HepG2 (cell line): ENCODE measurements around the gene MILR1. TPM values are rescaled to one million over a fixed set of nuclear protein-coding genes. Genes with fewer than 3 reads are reported as not detected.

ENCODE experiments used
- ATAC-seq: fragments of 200-7000 bp; cut with Tn5 transposase; 3 replicates; pipeline ENCODE4 v1.9.1; 2020; ENCODE audit warnings: mild to moderate bottlenecking, moderate library complexity
- BruUV-seq: library from RNA; stranded (reverse); fragments of 400-500 nt; replicated peaks from 2 replicates; lab custom pipeline; 2021; lab: Mats Ljungman, UMichigan
- CTCF ChIA-PET: fragments of 300-600 bp; formaldehyde crosslinking; extraction: SDS; loops from one replicate; lab custom pipeline; 2021; ENCODE audit warnings: low total read pairs, inconsistent platforms, low intra/inter-chr PET ratio; lab: Yijun Ruan, JAX
- POLR2A ChIA-PET: fragments of 350-600 bp; sonication (Branson Sonifier 250); formaldehyde crosslinking; loops from one replicate; lab custom pipeline; 2020; ENCODE audit warnings: antibody characterized with exemption, inconsistent platforms; lab: Yijun Ruan, JAX
- DNase-seq: peaks from one replicate; pipeline ENCODE4 v3.0.0-alpha.2; 2015; ENCODE audit warnings: low spot score
- FAIRE-seq: peaks from 3 replicates; lab custom pipeline; 2011; peaks lifted over from hg19 to GRCh38; lab: Jason Lieb, UNC
- H2AFZ ChIP-seq: one replicate; pipeline ENCODE4 v1.6.1; 2011; ENCODE audit warnings: low read length, inconsistent platforms
- H3K27ac ChIP-seq: fragments of 300-600 bp; 3 replicates; pipeline ENCODE4 v1.8.0; 2011; ENCODE audit warnings: mixed run types, mild to moderate bottlenecking, mixed read lengths, low read length, inconsistent platforms; ENCODE audit not compliant: insufficient read depth; ENCODE audit errors: extremely low read length
- H3K27me3 ChIP-seq, 2 experiments: fragments of 200-600 bp in 1 of 2; 2 replicates in 1 of 2; 3 replicates in 1 of 2; pipeline versions ENCODE4 v1.6.0 to v1.8.0; 2011; ENCODE audit warnings: low read length in 2 of 2, mild to moderate bottlenecking in 2 of 2, moderate library complexity in 2 of 2, inconsistent platforms in 1 of 2; ENCODE audit not compliant: insufficient read depth in 2 of 2, control insufficient read depth in 1 of 2
- H3K36me3 ChIP-seq, 2 experiments: fragments of 200-600 bp in 1 of 2; replicated peaks in 1 of 2; 2 replicates in 1 of 2; 3 replicates in 1 of 2; pipeline versions ENCODE4 v1.5.1 to v1.8.0; 2011; ENCODE audit warnings: low read length in 2 of 2, inconsistent platforms in 1 of 2; ENCODE audit not compliant: insufficient read depth in 2 of 2, control insufficient read depth in 1 of 2
- H3K4me1 ChIP-seq: 2 replicates; pipeline ENCODE4 v1.5.1; 2012; ENCODE audit warnings: low read length, inconsistent platforms; ENCODE audit not compliant: insufficient read depth
- H3K4me2 ChIP-seq: 2 replicates; pipeline ENCODE4 v1.6.0; 2011; ENCODE audit warnings: low read depth, low read length, inconsistent platforms
- H3K4me3 ChIP-seq, 3 experiments: fragments of 200-600 bp in 1 of 3; sonication (generic), shearing (Covaris generic) in 1 of 3; replicated peaks in 1 of 3; 2 replicates each; pipeline ENCODE4 v1.5.1; 2011 to 2016; ENCODE audit warnings: low read length in 3 of 3, inconsistent platforms in 2 of 3, low read depth in 2 of 3, mild to moderate bottlenecking in 2 of 3, control low read depth in 1 of 3, mixed read lengths in 1 of 3; ENCODE audit not compliant: insufficient read depth in 1 of 3
- H3K79me2 ChIP-seq: one replicate; pipeline ENCODE4 v1.6.1; 2011; ENCODE audit warnings: low read length, inconsistent platforms; ENCODE audit not compliant: insufficient read depth
- H3K9ac ChIP-seq: 2 replicates; pipeline ENCODE4 v1.6.0; 2011; ENCODE audit warnings: mild to moderate bottlenecking, low read depth, low read length, inconsistent platforms; ENCODE audit not compliant: insufficient read depth
- H3K9me3 ChIP-seq: 2 replicates; pipeline ENCODE4 v1.5.1; 2012; ENCODE audit warnings: mild to moderate bottlenecking, low read length
- H4K20me1 ChIP-seq: 2 replicates; pipeline ENCODE4 v1.6.0; 2011; ENCODE audit warnings: inconsistent platforms, mild to moderate bottlenecking, low read length, moderate library complexity; ENCODE audit not compliant: insufficient read depth
- HNRNPK ChIP-seq: fragments of 200-400 bp; formaldehyde crosslinking; IDR thresholded peaks from 2 replicates; pipeline ENCODE4 v1.6.1; 2018; ENCODE audit warnings: low read length, low read depth, moderate library complexity, mild to moderate bottlenecking; ENCODE audit not compliant: poor library complexity, severe bottlenecking
- KDM5B ChIP-seq: sonication (generic); formaldehyde crosslinking; IDR thresholded peaks from 2 replicates; pipeline ENCODE4 v1.4.0; 2020; ENCODE audit warnings: missing genetic modification reagents, mild to moderate bottlenecking, borderline replicate concordance
- LCORL ChIP-seq, 2 experiments: fragments of 450-650 bp in 1 of 2; sonication (generic) in 1 of 2; formaldehyde crosslinking in 1 of 2; IDR thresholded peaks; 2 replicates each; pipeline versions ENCODE4 v1.5.0 to v1.6.1; 2017 to 2020; ENCODE audit warnings: antibody characterized with exemption in 1 of 2, missing genetic modification reagents in 1 of 2
- REPIN1 ChIP-seq: sonication (generic); formaldehyde crosslinking; IDR thresholded peaks from 2 replicates; pipeline ENCODE4 v1.8.0; 2022; ENCODE audit warnings: missing genetic modification reagents, low read depth, mild to moderate bottlenecking, borderline replicate concordance
- SMC3 ChIP-seq: IDR thresholded peaks from 2 replicates; pipeline ENCODE4 v1.6.1; 2011; ENCODE audit warnings: low read length, improper control_type of control experiment
- ZBTB7B ChIP-seq: sonication (generic); formaldehyde crosslinking; IDR thresholded peaks from 2 replicates; pipeline ENCODE4 v1.4.0; 2020; ENCODE audit warnings: missing genetic modification reagents
- ZEB1 ChIP-seq: IDR thresholded peaks from 2 replicates; pipeline ENCODE4 v1.6.1; 2012; ENCODE audit warnings: mild to moderate bottlenecking, low read depth, inconsistent platforms; ENCODE audit not compliant: insufficient replicate concordance
- ZMYM4 ChIP-seq: sonication (generic); formaldehyde crosslinking; IDR thresholded peaks from 2 replicates; pipeline ENCODE4 v1.8.1; 2023; ENCODE audit warnings: mild to moderate bottlenecking, missing genetic modification reagents
- ZNF224 ChIP-seq: sonication (generic); formaldehyde crosslinking; IDR thresholded peaks from 2 replicates; pipeline ENCODE4 v1.5.0; 2020; ENCODE audit warnings: mild to moderate bottlenecking, missing genetic modification reagents
- ZNF263 ChIP-seq: sonication (generic); formaldehyde crosslinking; IDR thresholded peaks from 2 replicates; pipeline ENCODE4 v1.4.0; 2020; ENCODE audit warnings: missing genetic modification reagents
- ZNF619 ChIP-seq: sonication (generic); formaldehyde crosslinking; IDR thresholded peaks from 2 replicates; pipeline ENCODE4 v1.4.0; 2020; ENCODE audit warnings: mild to moderate bottlenecking, missing genetic modification reagents
- WGBS: methylation state at CpG from one replicate; pipeline ENCODE4 v1.1.6; 2017; ENCODE audit warnings: low lambda C conversion rate; 5-methylcytosine and 5-hydroxymethylcytosine counted together
- in situ Hi-C: cut with HindIII; loops from 2 replicates; pipeline ENCODE4 v1.10.0; 2017; ENCODE audit warnings: low pct_unique_long_range_greater_than_20kb; ENCODE audit not compliant: extremely low pct_ligation_motif_present
- intact Hi-C: fragments of 100-400 bp; cut with micrococcal nuclease; formaldehyde crosslinking; loops from one replicate; pipeline ENCODE4 v1.10.0; 2022; ENCODE audit not compliant: unreplicated experiment
- polyA plus RNA-seq, 8 experiments: library from polyadenylated mRNA; depleted of rRNA in 3 of 8; stranded (reverse) in 7 of 8; unstranded in 1 of 8; fragments of >200 nt; fragmentation: Illumina TruSeq in 4 of 8; extraction: Trizol in 4 of 8; gene quantifications; 2 replicates each; pipeline versions ENCODE4 v1.2.1 to v1.2.3, GENCODE V29; 2011 to 2016; ENCODE audit warnings: low read depth in 4 of 8, missing spikeins in 1 of 8, mixed read lengths in 1 of 8; ENCODE audit not compliant: insufficient read depth in 1 of 8
- total RNA-seq, 5 experiments: library from RNA; depleted of rRNA; stranded (reverse); fragments of >200 nt; fragmentation: Illumina TruSeq; extraction: Trizol; gene quantifications; 2 replicates each; pipeline ENCODE4 v1.2.3, GENCODE V29; 2016; ENCODE audit warnings: low read depth in 1 of 5
- TF ChIP-seq, protein P1 (sequence below): sonication (generic); formaldehyde crosslinking; IDR thresholded peaks from 2 replicates; pipeline ENCODE4 v1.5.1; 2020; ENCODE audit warnings: missing genetic modification reagents, mild to moderate bottlenecking, borderline replicate concordance
- TF ChIP-seq, protein P2 (sequence below): sonication (generic); formaldehyde crosslinking; IDR thresholded peaks from 2 replicates; pipeline ENCODE4 v1.4.0; 2020; ENCODE audit warnings: mild to moderate bottlenecking, missing genetic modification reagents
- TF ChIP-seq, protein P3 (sequence below): IDR thresholded peaks from 2 replicates; pipeline ENCODE4 v1.6.1; 2016

MILR1 gene
- total and polyA plus RNA-seq, 2 of the 13 experiments (the other 11 are each of a cell fraction or from before 2014, with no cell fraction given) = 0.27 to 1.7 TPM

DNA sequence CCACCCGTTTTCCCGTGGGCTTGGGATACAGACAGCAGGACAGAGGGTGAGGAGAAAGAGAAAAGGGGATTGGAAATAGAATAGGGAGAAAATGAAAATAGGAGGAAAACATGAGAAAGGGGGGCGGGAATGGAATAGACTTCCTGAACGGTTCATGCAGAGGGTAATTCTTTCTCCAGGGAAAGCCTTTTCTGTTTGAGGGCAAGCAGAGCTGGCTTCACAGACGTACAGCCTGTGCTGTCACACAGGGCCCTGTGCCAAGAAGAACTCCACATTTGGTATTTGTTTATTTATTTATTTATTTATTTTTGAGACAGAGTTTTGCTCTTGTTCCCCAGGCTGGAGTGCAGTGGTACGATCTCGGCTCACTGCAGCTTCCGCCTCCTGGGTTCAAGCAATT is 12.0 kb downstream of the MILR1 start:
- DNase-seq = no peak
- Histone ChIP-seq H3K36me3 (no peaks in the 10 kb centered on the region), H3K79me2 (no peaks in the 10 kb centered on the region), H3K4me3 (no peak overlapping the region), H3K9ac (no peak overlapping the region), H3K9me3 (no peaks in the 10 kb centered on the region), H4K20me1 (no peaks in the 10 kb centered on the region), H2AFZ (no peak overlapping the region), H3K27ac (no peak overlapping the region), H3K4me1 (peaks cover 7% of the 10 kb centered on the region; the same call in 1 of the 2 replicates), H3K27me3 (peaks cover 0 to 11% of the 10 kb centered on the region in 2 experiments; a peak in 3 of 5 replicates), H3K4me2 (no peak overlapping the region)
- CTCF ChIA-PET = no interaction called here
- WGBS = 64% methylated on average over 8 of the region's 8 CpGs
- TF ChIP-seq REPIN1 = no peak
- TF ChIP-seq HNRNPK = peak; percentile 17
- FAIRE-seq = no peak
- in situ Hi-C loops (no loop called here), intact Hi-C loops (no loop called here)
- no peak for ATAC-seq
- no TSS peak for BruUV-seq
- POLR2A ChIA-PET = no interaction called here

DNA sequence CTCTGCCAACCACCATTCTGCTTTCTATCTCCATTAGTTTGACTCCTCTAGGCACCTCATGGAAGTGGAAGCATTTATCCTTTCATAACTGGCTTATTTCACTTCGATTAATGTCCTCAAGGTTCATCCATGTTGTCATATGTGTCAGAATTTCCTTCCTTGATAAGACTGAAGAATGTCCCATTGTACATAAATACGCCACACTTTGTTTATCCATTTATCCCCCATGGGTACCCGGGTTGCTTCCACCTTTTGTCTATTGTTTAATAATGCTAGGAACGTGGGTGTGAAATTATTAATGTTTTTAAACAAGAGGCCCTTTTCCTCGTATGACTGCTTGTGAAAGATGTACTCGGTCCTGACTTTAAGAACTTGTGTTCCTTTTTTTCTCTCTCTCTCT is 12.9 kb downstream of the MILR1 start:
- H3K36me3 ChIP-seq = no peaks in the 10 kb centered on the region
- intact Hi-C loops = no loop called here
- DNase-seq = no peak
- no peaks in the 10 kb centered on the region for H3K9me3 ChIP-seq
- 21% methylated on average over 6 of the region's 6 CpGs for WGBS
- no peak overlapping the region for H3K9ac ChIP-seq
- peaks cover 0 to 17% of the 10 kb centered on the region in 2 experiments; a peak in 3 of 5 replicates for H3K27me3 ChIP-seq
- FAIRE-seq = no peak
- no TSS peak for BruUV-seq
- no peaks in the 10 kb centered on the region for H4K20me1 ChIP-seq
- ATAC-seq = no peak
- in situ Hi-C loops = no loop called here
- POLR2A ChIA-PET = no interaction called here
- H3K4me1 ChIP-seq = peaks cover 7% of the 10 kb centered on the region; the same call in 1 of the 2 replicates
- no peak overlapping the region for H3K27ac ChIP-seq
- no peak overlapping the region for H3K4me2 ChIP-seq
- no peak overlapping the region for H3K4me3 ChIP-seq
- no peak overlapping the region for H2AFZ ChIP-seq
- CTCF ChIA-PET = no interaction called here
- H3K79me2 ChIP-seq = no peaks in the 10 kb centered on the region
- TF ChIP-seq LCORL (IDR thresholded peaks at IDR 0.05) (no peak), LCORL (CRISPR knock-in tag; IDR thresholded peaks at IDR 0.05) (no peak), ZEB1 (no peak), ZNF224 (CRISPR knock-in tag) (no peak), ZNF263 (CRISPR knock-in tag) (no peak), ZMYM4 (no peak), SMC3 (no peak), ZNF619 (CRISPR knock-in tag) (no peak), KDM5B (CRISPR knock-in tag) (no peak), ZBTB7B (CRISPR knock-in tag) (no peak)
- TF ChIP-seq, protein P1, sequence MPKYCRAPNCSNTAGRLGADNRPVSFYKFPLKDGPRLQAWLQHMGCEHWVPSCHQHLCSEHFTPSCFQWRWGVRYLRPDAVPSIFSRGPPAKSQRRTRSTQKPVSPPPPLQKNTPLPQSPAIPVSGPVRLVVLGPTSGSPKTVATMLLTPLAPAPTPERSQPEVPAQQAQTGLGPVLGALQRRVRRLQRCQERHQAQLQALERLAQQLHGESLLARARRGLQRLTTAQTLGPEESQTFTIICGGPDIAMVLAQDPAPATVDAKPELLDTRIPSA (CRISPR knock-in tag) = no peak
- TF ChIP-seq, protein P2, sequence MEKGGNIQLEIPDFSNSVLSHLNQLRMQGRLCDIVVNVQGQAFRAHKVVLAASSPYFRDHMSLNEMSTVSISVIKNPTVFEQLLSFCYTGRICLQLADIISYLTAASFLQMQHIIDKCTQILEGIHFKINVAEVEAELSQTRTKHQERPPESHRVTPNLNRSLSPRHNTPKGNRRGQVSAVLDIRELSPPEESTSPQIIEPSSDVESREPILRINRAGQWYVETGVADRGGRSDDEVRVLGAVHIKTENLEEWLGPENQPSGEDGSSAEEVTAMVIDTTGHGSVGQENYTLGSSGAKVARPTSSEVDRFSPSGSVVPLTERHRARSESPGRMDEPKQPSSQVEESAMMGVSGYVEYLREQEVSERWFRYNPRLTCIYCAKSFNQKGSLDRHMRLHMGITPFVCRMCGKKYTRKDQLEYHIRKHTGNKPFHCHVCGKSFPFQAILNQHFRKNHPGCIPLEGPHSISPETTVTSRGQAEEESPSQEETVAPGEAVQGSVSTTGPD (CRISPR knock-in tag) = no peak
- TF ChIP-seq, protein P3, sequence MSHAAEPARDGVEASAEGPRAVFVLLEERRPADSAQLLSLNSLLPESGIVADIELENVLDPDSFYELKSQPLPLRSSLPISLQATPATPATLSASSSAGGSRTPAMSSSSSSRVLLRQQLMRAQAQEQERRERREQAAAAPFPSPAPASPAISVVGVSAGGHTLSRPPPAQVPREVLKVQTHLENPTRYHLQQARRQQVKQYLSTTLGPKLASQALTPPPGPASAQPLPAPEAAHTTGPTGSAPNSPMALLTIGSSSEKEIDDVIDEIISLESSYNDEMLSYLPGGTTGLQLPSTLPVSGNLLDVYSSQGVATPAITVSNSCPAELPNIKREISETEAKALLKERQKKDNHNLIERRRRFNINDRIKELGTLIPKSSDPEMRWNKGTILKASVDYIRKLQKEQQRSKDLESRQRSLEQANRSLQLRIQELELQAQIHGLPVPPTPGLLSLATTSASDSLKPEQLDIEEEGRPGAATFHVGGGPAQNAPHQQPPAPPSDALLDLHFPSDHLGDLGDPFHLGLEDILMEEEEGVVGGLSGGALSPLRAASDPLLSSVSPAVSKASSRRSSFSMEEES (CRISPR knock-in tag) = no peak
